Measurements from ENCODE around the gene NXN. TPM values are rescaled to one million over a fixed set of nuclear protein-coding genes. Genes with fewer than 3 reads are reported as not detected.

NXN gene
- total RNA-seq, 4 donors from 2014 or later, result 6.8 to 16.6 (median 11.1) TPM

GRCh38 chr17:1011138-1011537 is 31.6 kb upstream of the NXN start:
- no peak for DNase-seq (ENCODE audit: low spot score)
- TF ChIP-seq CTCF (IDR thresholded peaks at IDR 0.05), result no peak
- ATAC-seq (ENCODE audit: low FRiP score), result no peak

- DNase-seq (ENCODE audit: low spot score) (no peak), ATAC-seq (ENCODE audit: low FRiP score) (no peak)
- TF ChIP-seq CTCF (IDR thresholded peaks at IDR 0.05), result no peak
These were observed 31.0 kb upstream of the NXN start for GRCh38 chr17:1010586-1010985.

- DNase-seq (ENCODE audit: low spot score) (no peak), ATAC-seq (ENCODE audit: low FRiP score) (no peak)
- no peak for TF ChIP-seq CTCF (IDR thresholded peaks at IDR 0.05)
These were observed 30.5 kb upstream of the NXN start for GRCh38 chr17:1010086-1010450.

GRCh38 chr17:1009229-1010085 is 29.9 kb upstream of the NXN start:
- ATAC-seq (ENCODE audit: low FRiP score), result no peak
- no peak for DNase-seq (ENCODE audit: low spot score)
- TF ChIP-seq CTCF (IDR thresholded peaks at IDR 0.05), result no peak

DNA sequence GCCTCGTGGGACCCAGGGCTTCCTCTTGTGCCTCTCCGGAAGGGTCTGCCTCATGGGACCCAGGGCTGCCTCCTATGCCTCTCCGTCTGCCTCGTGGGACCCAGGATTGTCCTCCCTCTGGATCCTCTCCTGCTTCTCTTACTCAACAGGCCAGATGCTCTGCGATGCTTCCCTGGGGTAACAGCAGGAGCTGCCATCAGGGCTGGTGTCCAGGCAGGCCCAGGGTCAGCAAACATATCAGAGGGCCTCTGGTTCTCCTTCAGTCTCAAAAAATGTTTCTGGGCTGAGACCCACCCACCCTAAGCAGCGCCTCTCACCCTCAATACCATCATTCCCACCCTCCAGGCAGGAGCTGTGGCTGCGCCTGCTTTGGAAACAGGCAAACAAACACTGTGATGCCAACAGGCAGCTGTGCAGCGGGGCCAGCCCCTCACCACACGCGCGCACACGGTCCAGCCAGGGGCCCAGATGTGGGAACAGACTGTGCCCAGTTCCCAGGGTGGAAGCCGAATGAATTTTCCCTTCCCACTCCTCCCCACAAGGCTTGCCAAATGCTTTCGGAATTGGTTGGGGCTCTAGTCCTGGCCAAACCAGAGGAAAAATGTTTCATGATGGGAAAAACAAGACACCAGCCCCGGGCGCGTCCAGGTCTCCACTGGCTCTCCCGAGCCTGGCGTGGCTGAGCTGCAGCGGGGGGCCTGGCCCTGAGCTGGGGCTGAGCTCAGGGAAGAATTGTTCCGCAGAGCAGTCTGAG is 28.6 kb upstream of the NXN start:
- ATAC-seq (ENCODE audit: low FRiP score) (peak; percentile 10), DNase-seq (ENCODE audit: low spot score) (no peak)
- no peak for TF ChIP-seq CTCF (IDR thresholded peaks at IDR 0.05)

DNA sequence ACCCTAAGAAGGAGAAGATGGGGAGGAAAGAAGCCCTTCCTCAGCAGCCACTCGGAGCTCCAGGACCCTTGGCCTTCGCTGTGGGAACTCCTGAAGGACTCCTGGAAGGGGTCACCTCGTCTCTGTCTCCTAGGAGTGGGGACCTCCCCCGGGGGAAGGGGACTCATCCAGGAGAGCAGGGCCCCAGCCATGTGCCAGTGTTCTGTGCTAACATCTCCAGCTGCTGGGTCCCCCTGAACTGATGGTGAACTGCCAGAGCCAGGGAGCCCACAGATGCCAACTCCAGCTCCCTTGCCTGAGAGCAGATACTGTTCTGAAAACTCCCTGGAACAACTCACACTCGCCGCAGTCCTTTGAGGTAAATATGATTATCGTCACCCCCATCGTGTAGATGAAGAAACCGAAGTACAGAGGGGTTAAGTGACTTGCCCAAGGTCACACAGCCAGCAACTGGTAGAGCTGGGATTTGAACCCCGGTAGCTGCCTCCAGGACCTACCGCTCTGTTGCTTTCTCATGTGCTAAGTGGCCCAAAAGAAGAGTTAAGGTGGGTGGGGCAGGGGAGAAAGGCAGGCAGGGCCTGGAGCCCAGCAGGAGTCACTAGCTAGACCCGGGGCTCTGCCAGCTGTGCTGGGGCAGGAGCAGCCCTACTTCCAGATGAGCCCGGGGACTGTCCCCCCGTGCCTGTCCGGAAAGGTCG is 27.9 kb upstream of the NXN start:
- DNase-seq (ENCODE audit: low spot score) (no peak), ATAC-seq (ENCODE audit: low FRiP score) (no peak)
- TF ChIP-seq CTCF (IDR thresholded peaks at IDR 0.05), result no peak

Measured in omental fat pad (tissue), 4 donors.